GOT3 (cell line): ENCODE data around the gene MYOCD.
"Not testable (repeated sequence)": the region's sequence is repeated elsewhere in the genome, so short reads cannot be mapped to it uniquely, and the experiment has no call there.

Experiments used
- DNase-seq: peaks from one replicate; lab custom pipeline; 2025; ENCODE audit warnings: mixed read lengths; lab: John Stamatoyannopoulos, UW

MYOCD gene

DNA sequence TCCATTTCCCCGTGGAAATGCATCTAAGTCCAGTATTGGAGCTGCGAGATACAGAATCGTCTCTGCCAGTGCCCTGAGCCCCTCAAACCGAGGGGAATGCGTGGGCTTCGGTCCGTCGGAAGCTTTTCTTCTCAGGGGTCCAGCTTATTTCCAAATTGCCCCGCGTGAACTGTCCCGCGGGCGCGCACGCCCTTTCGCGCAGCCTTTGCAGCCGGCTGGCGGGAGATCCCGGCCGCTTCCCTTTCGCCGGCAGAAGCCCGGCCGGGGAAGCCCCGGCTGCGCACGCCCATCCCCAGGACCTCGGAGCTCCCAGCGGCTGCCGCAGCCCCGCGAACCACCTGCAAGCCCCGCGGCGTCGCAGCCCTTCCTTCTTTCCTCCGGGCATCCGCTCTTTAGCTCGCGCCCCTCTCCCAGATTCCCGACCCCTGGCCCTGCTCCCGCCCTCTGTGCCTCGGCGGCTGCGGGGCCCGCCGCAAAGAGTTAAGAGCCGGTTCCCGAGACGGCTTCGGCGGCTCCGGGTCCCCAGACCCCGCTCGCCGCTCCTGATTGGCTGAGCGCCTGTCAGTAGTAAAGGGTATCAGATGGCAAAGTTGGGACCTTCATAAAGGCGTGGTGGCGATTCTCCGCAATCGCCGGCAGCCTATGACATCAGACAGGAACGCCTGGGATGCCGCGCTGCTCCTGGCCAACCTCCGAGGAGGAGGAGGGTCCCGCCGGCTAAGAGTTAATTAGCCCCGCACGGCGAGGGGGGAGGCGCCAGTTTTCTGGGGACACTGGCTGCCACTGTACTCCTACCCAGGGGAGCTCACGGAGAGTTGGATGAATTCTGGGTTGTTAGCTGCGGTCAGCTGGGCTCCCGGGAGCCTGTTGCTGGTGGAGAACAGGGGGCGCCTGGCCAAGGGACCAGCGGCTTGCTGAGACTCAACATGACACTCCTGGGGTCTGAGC is at the start of gene MYOCD:
TSS of gene MYOCD (plus strand) at position 628 of the 948 bp plus-strand sequence. CDS start at position 927, 299 bp downstream.
- DNase-seq: no peak

GRCh38 chr17:12616161-12616560 is 49.5 kb upstream of the MYOCD start:
- DNase-seq: no peak

- no peak for DNase-seq
These were observed 47.1 kb upstream of the MYOCD start for GRCh38 chr17:12618557-12618956.

- DNase-seq: no peak
These were observed 46.1 kb upstream of the MYOCD start for GRCh38 chr17:12619459-12620199.

DNA sequence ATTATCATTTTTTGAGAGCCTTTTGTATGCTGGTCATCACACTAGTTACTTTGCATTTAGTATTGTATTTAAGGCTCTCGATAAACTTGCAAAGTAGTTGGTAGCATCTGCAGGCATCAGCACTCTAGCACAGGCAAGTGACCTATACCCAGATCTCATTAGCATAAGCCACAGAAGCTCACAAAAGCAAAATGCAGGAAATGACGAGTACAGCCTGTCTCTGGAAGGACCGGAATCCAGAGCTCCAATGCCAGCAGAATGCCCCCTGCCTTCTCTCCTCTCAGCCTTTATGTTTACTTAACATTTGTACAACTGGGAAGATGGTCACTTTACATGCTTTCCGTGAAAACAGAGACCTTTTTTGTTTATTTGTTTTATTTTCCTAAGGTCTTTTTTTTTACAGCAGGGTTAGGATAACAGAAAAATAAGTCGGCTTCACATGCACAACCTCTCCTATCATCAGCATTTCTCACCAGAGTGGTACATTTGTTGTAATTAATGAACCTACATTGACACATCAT is 45.4 kb upstream of the MYOCD start:
- no peak for DNase-seq

GRCh38 chr17:12622726-12623125 is 43.0 kb upstream of the MYOCD start:
- DNase-seq: no peak

GRCh38 chr17:12623220-12623848 is 42.4 kb upstream of the MYOCD start:
- DNase-seq: no peak

GRCh38 chr17:12624211-12624610 is 41.5 kb upstream of the MYOCD start:
- DNase-seq: no peak

DNA sequence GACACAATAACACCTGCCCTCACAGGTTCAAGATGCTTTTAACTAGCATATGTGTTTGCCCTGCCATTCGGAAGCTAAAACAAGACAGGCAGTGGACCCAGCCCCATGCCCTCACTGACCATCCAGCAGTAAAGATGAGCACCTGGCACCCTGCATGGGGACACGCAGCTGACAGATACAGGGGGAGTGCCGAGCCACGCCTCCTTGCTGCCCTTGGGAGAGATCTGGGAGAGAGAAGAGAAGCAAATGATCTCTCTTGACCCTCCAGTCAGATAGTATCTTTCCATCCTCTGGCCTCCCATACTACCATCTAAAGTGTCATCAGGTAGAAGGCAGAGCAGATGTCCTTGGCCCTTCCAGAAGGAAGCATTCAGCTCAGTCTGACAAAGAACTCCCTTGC is 40.6 kb upstream of the MYOCD start:
- no peak for DNase-seq

- DNase-seq: peak; percentile 55
These were observed 38.5 kb upstream of the MYOCD start for GRCh38 chr17:12627177-12627629.

DNA sequence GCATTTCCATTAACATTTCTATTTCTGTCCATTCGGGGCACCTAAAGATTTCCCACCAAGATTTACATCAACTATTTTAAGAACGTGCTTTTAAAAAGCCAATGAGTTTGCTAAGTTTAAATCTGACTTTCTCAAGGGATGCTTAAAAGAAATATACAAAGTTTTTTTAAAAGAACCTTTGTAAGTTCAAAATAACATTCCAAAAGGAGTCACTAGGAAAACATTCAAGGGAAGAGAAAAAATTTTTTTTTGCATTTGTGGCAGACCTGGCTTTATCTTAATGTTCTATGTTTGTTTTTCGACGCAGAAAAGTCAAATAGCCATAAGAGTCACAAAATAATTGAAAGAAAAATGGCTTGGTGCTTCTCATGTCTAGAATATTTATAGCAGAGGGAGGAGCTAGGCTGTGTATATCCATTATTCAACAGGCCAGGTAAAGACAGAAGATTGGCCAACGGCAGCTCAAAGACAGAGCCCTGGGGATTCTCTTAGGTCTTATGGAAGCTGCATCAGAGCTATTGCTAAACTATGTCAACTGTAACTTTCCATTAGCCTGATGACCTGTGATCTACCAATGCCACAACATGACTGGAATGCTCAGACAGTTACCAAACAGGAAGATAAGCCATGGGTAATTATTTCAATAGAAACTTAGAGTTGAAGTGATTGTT is 37.8 kb upstream of the MYOCD start:
- DNase-seq: no peak

DNA sequence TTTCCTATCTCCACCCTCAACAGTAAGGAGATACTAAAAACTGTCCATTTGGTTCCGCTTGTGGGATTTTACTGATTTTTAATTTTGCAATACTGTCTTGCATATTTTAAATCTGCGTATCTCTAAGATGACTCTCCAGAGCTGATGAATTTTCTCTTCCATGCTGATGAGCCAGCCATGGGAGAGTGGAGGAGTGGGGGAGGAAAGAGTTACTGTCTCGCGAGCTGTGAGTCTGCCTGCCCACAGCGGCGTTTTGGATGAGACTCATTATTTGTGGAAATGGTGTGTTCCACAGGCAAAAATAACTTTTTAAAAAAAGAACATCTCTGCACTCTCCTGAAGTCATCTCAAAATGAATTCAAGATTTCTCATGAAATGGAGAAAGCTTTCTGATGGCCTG is 34.6 kb upstream of the MYOCD start:
- no peak for DNase-seq

GRCh38 chr17:12632785-12633184 is 32.9 kb upstream of the MYOCD start:
- no peak for DNase-seq

DNA sequence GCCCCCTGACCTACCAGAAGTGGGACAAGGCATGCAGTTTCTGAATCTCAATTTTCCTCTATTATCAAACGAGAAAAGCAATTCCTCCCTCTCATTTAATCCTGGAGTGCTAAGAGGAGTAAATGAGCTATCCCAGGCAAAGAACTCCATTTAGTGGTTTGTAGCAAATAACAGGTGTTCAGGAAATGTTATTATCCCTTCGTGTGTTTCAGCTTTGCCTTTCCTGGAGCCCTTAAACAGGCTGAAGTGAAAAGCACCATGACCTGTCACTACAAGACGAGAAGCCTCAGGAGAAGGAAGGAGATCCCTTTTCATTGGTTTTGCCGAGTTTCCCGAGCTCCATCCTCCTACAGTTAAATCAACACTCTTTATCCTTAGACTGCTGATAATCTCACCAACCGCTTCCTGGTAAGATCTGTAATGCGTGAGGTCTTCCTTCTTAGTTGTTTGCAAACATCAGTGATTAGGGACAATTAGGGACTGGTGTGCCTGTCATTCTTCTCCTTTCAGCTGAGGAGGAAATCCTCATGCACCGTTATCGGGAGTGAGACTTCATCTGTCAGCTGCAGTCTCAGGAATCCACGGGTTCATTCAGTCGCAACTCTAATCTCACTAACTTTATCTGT is 30.8 kb upstream of the MYOCD start:
- no peak for DNase-seq

DNA sequence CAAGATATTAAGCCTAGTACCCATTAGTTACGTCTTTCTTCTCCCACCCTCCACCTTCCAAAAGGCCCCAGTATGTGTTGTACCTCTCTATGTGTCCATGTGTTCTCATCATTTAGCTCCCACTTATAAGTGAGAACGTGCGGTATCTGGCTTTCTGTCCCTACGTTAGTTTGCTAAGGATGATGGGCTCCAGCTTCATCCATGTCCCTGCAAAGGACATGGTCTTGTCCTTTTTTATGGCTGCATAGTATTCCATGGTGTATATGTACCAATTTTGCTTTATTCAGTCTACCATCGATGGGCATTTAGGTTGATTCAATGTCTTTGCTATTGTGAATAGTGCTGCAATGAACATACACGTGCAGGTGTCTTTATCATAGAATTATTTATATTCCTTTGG is 29.7 kb upstream of the MYOCD start:
- not testable (repeated sequence) for DNase-seq

DNA sequence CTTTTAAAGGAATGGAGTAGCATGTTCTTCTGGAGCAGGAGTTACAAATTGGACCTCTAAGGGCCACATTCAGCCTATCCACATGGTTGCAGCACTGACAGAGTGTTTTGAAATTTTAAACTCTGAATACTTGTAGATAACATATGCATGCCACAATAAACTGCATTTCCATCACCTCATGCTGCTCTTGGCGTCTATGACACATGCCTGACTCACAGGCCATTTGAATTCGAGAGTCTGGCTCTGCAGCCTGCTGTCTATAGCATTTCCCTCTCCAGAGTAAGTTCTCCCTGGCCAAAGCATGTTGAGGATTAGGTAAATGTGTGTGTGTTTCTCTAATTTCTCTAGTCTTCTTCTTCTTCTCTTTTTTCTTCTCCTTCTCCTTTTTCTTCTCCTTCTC is 28.7 kb upstream of the MYOCD start:
- peak; percentile 16 for DNase-seq

- no peak for DNase-seq
These were observed 27.7 kb upstream of the MYOCD start for GRCh38 chr17:12637745-12638651.

GRCh38 chr17:12640364-12640763 is 25.3 kb upstream of the MYOCD start:
- no peak for DNase-seq

- no peak for DNase-seq
These were observed 24.6 kb upstream of the MYOCD start for GRCh38 chr17:12641084-12641483.

GRCh38 chr17:12642034-12642433 is 23.7 kb upstream of the MYOCD start:
- no peak for DNase-seq
